MV-4-11 (cell line): ENCODE measurements around the gene NMS.

Experiments
- DNase-seq: peaks from one replicate; lab custom pipeline; 2025; lab: John Stamatoyannopoulos, UW

The NMS gene

GRCh38 chr2:100470182-100470581 lies at the start of gene NMS:
Gene NMS (plus strand): TSS chr2:100470482. CDS start chr2:100470489, 7 bp downstream.
- DNase-seq, result no peak

DNA sequence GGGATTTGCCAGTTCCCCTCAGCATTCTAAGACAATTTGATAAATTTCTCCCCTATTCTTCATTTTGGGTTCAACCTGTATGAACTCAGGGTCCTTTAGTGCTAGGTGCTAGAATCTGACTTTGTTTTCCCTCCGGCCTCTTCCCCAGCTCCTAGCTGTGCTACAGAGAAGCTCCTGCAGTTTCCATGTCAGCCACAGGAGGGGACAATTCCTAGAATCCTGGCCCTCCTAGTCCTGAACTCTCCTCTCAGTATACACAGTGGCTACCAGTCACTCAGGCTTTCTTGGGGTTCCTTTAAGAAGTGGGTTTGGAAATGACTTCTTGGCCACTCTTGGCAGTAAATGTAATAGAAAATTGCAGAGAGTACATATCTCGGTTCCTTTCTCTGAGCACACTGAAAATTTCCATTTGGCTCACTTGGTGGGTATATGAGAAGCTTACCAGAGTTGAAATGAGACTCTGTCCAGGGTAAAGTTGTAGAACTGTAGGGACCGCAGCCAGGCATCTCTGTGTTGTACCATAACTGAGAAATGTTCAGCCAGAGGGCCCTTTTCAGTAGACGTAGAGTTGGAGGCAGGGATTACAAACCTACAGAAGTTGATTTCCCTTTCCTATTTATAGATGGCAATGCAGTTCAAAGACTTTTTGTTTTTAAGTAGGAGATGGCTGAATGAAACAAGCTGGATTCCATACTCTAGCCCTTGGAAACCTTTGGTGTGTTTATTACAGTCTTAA lies 47.8 kb upstream of the NMS start:
- peak; percentile 14 for DNase-seq

DNA sequence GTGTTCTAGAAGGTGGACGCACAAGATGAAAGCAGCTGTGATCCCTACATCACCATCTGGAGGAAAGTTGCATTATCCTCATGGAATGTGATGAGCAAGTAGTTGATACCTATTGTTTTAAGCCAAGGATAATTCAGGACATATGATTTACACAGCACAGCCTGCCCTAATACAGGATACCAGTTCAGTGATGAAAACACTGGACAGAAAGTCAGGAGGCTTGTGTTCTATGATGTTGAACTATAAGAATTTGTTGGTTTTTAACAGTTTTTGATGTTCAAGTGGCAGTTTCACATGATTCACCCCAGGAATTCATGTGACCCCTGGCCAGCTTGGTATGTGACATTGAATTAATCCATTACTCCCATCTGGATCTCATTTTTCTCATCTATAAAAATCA lies 46.7 kb upstream of the NMS start:
- no peak for DNase-seq

- no peak for DNase-seq
These were observed 45.9 kb upstream of the NMS start for GRCh38 chr2:100424277-100424875.

- no peak for DNase-seq
These were observed 45.2 kb upstream of the NMS start for GRCh38 chr2:100425107-100425506.

GRCh38 chr2:100425573-100426383 lies 44.5 kb upstream of the NMS start:
- DNase-seq, result peak; percentile 82

DNA sequence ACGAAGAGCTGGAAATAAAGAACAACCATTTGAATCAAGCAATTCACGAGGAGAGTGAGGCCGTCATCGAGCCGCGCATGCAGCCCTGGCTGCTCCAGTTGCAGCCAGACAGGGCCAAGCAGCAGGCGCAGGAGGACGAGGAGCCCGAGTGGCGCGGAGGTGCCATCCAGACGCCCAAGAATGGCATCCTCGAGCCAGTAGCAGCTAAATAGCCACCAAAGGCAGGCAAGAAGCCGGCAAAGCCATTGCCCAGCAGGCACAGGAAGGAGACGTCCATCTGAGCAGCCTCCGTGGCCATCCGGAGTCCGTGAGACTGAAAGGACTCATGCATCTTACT lies 43.9 kb upstream of the NMS start:
- DNase-seq, result no peak

GRCh38 chr2:100427111-100427510 lies 43.2 kb upstream of the NMS start:
- no peak for DNase-seq

DNA sequence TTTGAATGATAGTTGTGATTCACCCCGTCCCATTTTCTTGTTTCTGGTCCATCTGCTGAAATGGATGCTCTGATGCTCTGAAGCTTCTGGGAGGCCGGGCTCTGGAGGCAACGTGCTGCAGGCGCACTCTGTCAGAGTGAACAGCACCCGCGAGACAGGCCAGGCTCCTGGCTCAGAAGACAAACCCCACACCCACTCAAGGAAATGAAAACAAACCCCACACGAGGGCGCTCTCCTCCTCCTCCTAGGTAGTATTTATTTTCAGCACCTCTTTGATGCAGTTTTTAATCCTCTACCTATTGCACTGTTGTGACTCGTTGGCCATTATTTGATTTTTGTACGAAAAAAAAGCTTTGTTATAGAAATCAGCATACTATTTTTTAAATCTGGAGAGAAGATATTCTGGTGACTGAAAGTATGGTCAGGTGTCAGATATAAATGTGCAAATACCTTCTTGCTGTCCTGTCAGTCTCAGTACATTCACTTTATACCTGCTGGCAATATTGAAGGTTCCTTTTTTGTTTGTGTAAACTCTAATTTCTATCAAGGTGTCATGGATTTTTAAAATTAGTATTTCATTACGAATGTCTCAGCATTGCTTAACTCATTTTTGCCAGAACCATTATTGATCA lies 42.5 kb upstream of the NMS start:
- no peak for DNase-seq

- DNase-seq, result peak; percentile 25
These were observed 40.6 kb upstream of the NMS start for GRCh38 chr2:100429726-100430125.

DNA sequence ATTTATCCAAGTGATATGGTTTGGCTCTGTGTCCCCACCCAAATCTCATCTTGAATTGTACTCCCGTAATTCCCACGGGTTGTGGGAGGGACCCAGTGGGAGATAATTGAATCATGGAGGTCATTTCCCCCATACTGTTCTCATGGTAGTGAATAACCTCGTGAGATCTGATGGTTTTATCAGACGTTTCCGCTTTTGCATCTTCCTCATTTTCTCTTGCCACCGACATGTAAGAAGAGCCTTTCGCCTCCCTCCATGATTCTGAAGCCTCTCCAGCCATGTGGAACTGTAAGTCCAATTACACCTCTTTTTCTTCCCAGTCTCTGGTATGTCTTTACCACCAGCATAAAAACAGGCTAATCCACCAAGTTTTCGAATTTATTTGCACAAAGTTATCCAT lies 32.5 kb upstream of the NMS start:
- DNase-seq, result no peak

DNA sequence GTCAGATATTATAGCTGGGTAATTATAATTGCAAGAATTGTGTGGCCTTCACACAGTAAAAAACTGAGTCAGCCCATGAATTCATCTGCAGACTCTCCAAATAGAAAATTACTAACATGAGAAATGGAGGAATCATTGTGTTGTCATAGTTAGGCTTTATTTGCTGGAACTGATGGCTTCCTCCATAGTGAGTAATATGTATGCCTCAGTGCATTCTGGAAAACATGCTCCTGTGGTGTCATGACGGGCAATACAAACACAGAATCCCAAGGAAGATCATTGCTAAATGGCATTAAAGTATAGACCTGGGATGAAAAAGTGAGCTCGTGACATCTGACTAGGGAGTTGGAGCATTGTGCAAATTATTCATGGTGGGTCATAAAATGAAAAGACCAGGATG lies 23.6 kb upstream of the NMS start:
- no peak for DNase-seq

DNA sequence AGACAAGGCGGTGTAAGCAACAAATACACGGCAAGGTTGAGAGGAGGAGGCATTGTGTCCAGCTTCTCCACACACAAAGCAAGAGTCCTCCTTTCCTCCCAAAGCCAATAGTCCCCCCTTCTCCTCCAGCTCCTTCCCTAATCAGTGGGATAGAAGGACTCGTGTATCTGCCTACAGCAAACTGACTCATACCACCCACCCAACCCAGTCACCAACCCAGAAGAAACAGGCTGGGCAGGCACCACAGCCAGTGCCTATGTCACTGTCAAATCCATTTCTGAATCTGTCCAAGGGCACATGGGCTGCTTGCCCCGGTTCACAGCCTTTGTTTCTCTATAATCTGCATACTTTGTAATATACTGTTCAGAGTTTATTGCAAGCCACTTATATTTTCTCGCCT lies 19.2 kb upstream of the NMS start:
- no peak for DNase-seq

DNA sequence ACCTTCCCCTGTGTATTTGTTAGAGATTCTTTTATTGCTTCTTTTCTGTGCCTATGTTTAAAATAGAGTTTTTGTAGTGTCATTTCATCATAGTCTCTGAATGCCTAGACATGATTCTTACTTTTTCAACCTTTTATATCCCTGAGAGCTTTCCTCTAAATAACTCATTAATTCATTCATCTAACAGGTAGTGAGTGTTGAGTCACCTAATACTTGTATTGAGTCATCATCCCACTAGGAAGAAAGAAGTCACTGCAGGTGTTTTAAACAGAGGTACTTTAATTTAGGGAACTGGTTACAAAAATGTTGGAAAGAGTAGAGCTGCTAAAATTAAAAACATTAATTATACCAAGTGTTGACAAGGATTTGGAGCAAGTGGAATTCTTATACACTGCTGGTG lies 18.5 kb upstream of the NMS start:
- no peak for DNase-seq

DNA sequence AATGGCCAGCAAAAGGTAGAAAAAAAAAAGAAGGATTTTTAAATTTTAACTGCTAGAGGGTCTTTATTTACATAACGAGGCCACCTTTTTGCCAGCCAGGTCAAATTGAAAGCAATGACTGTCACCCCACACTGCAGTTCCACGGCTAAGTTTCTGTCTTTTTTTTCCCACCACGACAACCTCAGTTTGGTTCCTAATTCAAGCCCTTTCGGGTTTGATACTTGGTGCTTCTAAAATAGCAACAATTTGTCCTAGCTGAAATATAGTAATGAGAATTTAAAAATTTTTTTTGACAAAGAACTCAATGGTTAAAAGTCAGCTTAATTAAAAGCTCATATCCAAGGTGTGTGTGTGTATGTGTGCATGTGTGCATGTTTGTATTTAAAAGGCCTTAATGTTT lies 16.4 kb upstream of the NMS start:
- no peak for DNase-seq

DNA sequence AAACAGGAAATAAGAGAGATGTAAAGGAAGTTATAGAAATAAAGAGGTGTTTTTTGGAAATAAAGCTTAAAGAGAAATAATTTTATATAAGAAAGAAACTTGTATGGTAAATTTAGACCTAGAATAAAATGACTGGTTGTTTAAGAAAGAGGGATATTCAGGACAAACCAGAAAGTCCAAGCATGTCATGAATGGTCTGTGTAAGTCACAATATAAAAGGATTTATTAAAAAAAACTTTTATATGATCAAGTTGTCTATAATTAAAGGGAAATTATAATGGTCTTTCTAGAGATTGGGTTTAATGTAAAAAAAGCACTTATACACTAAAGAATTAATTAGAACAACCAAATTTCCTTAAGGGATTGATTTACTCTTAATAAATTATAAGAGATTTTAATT lies 13.9 kb upstream of the NMS start:
- peak; percentile 7 for DNase-seq

DNA sequence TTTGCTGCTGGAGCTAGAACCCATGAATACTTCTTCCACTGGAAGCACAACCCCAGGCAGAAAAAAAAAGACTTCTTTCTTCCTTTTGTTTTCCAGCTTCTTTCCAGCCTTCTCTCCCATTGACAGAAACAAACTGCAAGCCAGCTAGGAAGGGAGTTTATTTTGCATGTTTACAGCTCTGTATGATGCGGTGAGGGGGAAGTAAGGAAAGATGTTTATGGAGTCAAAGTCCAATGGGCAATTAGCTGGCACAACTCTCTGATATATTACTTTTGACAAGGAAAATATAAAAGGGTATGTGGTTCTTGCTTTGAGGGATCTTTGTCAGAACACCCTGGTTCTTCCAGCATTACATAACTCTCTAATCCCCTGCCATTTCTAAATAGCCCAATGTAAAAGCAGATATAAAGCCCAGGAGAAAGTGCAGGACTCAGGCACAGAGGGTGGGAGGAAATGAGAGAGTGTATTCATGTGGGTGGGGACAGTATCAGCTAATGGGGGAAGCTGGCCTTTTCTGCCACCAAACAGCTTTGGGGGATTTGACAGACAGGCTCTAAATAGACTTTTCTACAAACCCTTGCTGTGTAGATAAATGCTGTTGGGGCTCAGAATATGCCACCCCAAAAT lies 9.3 kb upstream of the NMS start:
- DNase-seq, result no peak

- no peak for DNase-seq
These were observed 724 bp downstream of the NMS start for GRCh38 chr2:100470898-100471514.

GRCh38 chr2:100476606-100477005 lies 6.3 kb downstream of the NMS start:
- DNase-seq, result no peak

GRCh38 chr2:100482741-100483140 lies 12.5 kb downstream of the NMS start:
- no peak for DNase-seq

GRCh38 chr2:100483895-100484294 lies 13.6 kb downstream of the NMS start:
- no peak for DNase-seq

GRCh38 chr2:100484390-100484789 lies 14.1 kb downstream of the NMS start:
- no peak for DNase-seq
